ENCODE measurements around the gene SNRNP48.

- no peak for TF ChIP-seq CTCF (IDR thresholded peaks at IDR 0.05; ENCODE audit: poor library complexity, severe bottlenecking)
- no peak for TF ChIP-seq EZH2 (IDR thresholded peaks at IDR 0.05; ENCODE audit: borderline replicate concordance, insufficient read depth, low read length, poor library complexity, severe bottlenecking)
- TF ChIP-seq, protein P1, sequence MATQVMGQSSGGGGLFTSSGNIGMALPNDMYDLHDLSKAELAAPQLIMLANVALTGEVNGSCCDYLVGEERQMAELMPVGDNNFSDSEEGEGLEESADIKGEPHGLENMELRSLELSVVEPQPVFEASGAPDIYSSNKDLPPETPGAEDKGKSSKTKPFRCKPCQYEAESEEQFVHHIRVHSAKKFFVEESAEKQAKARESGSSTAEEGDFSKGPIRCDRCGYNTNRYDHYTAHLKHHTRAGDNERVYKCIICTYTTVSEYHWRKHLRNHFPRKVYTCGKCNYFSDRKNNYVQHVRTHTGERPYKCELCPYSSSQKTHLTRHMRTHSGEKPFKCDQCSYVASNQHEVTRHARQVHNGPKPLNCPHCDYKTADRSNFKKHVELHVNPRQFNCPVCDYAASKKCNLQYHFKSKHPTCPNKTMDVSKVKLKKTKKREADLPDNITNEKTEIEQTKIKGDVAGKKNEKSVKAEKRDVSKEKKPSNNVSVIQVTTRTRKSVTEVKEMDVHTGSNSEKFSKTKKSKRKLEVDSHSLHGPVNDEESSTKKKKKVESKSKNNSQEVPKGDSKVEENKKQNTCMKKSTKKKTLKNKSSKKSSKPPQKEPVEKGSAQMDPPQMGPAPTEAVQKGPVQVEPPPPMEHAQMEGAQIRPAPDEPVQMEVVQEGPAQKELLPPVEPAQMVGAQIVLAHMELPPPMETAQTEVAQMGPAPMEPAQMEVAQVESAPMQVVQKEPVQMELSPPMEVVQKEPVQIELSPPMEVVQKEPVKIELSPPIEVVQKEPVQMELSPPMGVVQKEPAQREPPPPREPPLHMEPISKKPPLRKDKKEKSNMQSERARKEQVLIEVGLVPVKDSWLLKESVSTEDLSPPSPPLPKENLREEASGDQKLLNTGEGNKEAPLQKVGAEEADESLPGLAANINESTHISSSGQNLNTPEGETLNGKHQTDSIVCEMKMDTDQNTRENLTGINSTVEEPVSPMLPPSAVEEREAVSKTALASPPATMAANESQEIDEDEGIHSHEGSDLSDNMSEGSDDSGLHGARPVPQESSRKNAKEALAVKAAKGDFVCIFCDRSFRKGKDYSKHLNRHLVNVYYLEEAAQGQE (IDR thresholded peaks at IDR 0.05; ENCODE audit: borderline replicate concordance), result no peak
- no peak for TF ChIP-seq TAF1 (IDR thresholded peaks at IDR 0.05; ENCODE audit: low read depth)
Observed at GRCh38 chr6:7630792-7631191, 40.8 kb downstream of the SNRNP48 start.

Measured in neural cell (in vitro differentiated cells).